Adipose tissue (tissue), 3 donors: ENCODE measurements around the gene GSTM2. TPM values are rescaled to one million over a fixed set of nuclear protein-coding genes. Genes with fewer than 3 reads are reported as not detected.

Experiments
- H3K27ac ChIP-seq: one replicate; pipeline ENCODE4 v1.5.1; 2013; ENCODE audit warnings: low read depth, low read length
- WGBS, 3 donors: extraction: QIAGEN DNeasy Blood & Tissue Kit; methylation state at CpG; one replicate each; pipeline ENCODE4 v1.1.7; 2013; 5-methylcytosine and 5-hydroxymethylcytosine counted together
- polyA plus RNA-seq, 3 donors: library from polyadenylated mRNA; stranded (reverse); fragments of 200-250 nt; gene quantifications; one replicate each; pipeline ENCODE4 v1.2.3, GENCODE V29; 2013
- donor health status: healthy with polysubstance abuse.
- donor health status: Bipolar disorder and iron deficiency.
- donor health status: healthy.

Gene GSTM2
- polyA plus RNA-seq, 3 donors, result 21.4 to 93.2 (median 74.8) TPM

DNA sequence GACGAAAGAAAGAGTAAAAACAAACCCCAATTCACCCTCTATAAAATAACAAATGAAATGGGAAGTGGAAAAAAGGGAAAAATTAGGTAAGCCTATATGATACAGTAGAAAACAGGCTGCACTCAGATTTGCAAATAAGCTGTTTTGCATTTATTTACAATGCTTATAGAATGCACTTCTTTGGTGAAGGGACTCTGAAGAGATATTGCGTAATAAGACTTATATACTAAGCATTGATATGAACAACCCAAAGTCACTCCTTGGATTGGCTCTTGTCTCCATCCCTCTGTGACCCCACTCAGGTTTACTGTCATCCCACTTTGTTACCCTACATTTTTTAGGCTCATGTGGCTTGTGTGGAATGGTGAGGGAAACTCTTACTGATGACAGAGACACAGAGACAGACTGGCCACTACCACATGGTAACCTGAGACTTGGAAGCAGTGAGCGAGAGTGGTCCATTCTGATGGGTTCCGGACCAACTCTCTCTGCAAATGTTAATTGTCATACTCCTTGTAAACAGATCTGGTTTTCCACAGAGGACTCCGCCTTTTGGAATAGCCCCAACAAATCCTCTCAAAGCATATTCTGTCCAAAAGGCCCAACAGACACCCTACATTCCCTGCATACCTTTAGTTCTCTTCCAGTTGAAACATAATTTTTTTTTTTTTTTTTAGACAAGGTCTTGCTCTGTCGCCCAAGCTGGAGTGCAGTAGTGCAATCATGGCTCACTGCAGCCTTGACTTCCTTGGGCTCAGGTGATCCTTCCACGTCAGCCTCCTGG, 55.2 kb downstream of the GSTM2 start:
- H3K27ac ChIP-seq, result no peak overlapping the region
- 74 to 87% (median 87%) methylated on average over 7 of the region's 7 CpGs for WGBS, 3 donors

Other genes with a start within 250 kb of the GSTM2 start
- gene PSMA5, start 241.6 kb upstream of the GSTM2 start, polyA plus RNA-seq, result 10 to 100 TPM; 28.5 to 47.2 (median 33.9) TPM
- gene SYPL2, start 201.5 kb upstream of the GSTM2 start, polyA plus RNA-seq, result 1 to 10 TPM; 1.2 to 2.5 (median 2.1) TPM
- gene ATXN7L2, start 184.2 kb upstream of the GSTM2 start, polyA plus RNA-seq, result 1 to 10 TPM; 2.6 to 4.0 (median 3.2) TPM
- gene CYB561D1, start 174.0 kb upstream of the GSTM2 start, polyA plus RNA-seq, result 1 to 10 TPM; 4.8 to 9.1 (median 5.0) TPM
- 1 to 10 TPM; 2.1 to 3.8 (median 2.5) TPM for gene AMIGO1, start 158.3 kb upstream of the GSTM2 start, polyA plus RNA-seq
- gene GPR61, start 128.2 kb upstream of the GSTM2 start, polyA plus RNA-seq, result not detected
- gene GNAI3, start 119.4 kb upstream of the GSTM2 start, polyA plus RNA-seq, result 1 to 10 TPM; 2.5 to 4.8 (median 4.1) TPM
- under 1 TPM in 1 of 3 donors, not detected in 2; 0.07 TPM for gene GNAT2, start 48.4 kb upstream of the GSTM2 start, polyA plus RNA-seq
- gene AMPD2, start 48.2 kb upstream of the GSTM2 start, polyA plus RNA-seq, result 10 to 100 TPM; 18.3 to 26.0 (median 19.5) TPM
- gene GSTM4, start 12.0 kb upstream of the GSTM2 start, polyA plus RNA-seq, result 10 to 100 TPM; 14.5 to 33.8 (median 32.8) TPM
- 10 to 100 TPM in 2 of 3 donors, not detected in 1; 35.4 to 94.6 TPM for gene GSTM1, start 19.8 kb downstream of the GSTM2 start, polyA plus RNA-seq
- gene GSTM5, start 44.2 kb downstream of the GSTM2 start, polyA plus RNA-seq, result 10 to 100 TPM in 1 of 3 donors, 1 to 10 TPM in 1, under 1 TPM in 1; 0.84 to 62.9 (median 5.8) TPM
- 100 to 1,000 TPM in 1 of 3 donors, 10 to 100 TPM in 2; 38.6 to 215 (median 51.8) TPM for gene GSTM3, start 73.0 kb downstream of the GSTM2 start, polyA plus RNA-seq
- gene EPS8L3, start 95.9 kb downstream of the GSTM2 start, polyA plus RNA-seq, result 1 to 10 TPM in 1 of 3 donors, under 1 TPM in 2; 0.16 to 2.5 (median 0.90) TPM
- gene CSF1, start 242.8 kb downstream of the GSTM2 start, polyA plus RNA-seq, result 10 to 100 TPM; 10.6 to 82.1 (median 18.6) TPM